K562 (cell line): ENCODE measurements around the gene CEP89. TPM values are rescaled to one million over a fixed set of nuclear protein-coding genes. Genes with fewer than 3 reads are reported as not detected.

ENCODE experiments used
- ATAC-seq: fragments of 200-7000 bp; cut with Tn5 transposase; 3 replicates; pipeline ENCODE4 v1.9.1; 2020; ENCODE audit warnings: moderate library complexity
- BruUV-seq: library from RNA; stranded (reverse); fragments of 400-500 nt; replicated peaks from 2 replicates; lab custom pipeline; 2021; lab: Mats Ljungman, UMichigan
- CTCF ChIA-PET: fragments of 300-600 bp; formaldehyde crosslinking; extraction: SDS; loops from one replicate; lab custom pipeline; 2021; ENCODE audit warnings: low intra/inter-chr PET ratio; lab: Yijun Ruan, JAX
- POLR2A ChIA-PET: fragments of 300-600, 350-650 bp; sonication (Branson Sonifier 250); formaldehyde crosslinking; extraction: SDS; loops from one replicate; lab custom pipeline; 2021; ENCODE audit warnings: antibody characterized with exemption, inconsistent platforms; lab: Yijun Ruan, JAX
- DNase-seq, 4 experiments: peaks; one replicate each; pipeline versions ENCODE4 v3.0.0 to v3.0.0-alpha.2; 2011 to 2018; ENCODE audit warnings: low spot score in 3 of 4, mixed read lengths in 3 of 4; ENCODE audit errors: extremely low read depth in 1 of 4
- FAIRE-seq: peaks from 2 replicates; lab custom pipeline; 2011; peaks lifted over from hg19 to GRCh38; lab: Jason Lieb, UNC
- H2AFZ ChIP-seq: 2 replicates; pipeline ENCODE4 v1.6.0; 2011; ENCODE audit warnings: low read depth, low read length, control low read depth, inconsistent platforms
- H3K27ac ChIP-seq: fragments of 200-600 bp; 3 replicates; pipeline ENCODE4 v1.8.0; 2011; ENCODE audit warnings: low read depth, mild to moderate bottlenecking, control low read depth, inconsistent platforms, low read length, moderate library complexity, mixed read lengths; ENCODE audit errors: extremely low read depth
- H3K27me3 ChIP-seq, 2 experiments: fragments of 300-600 bp in 1 of 2; 2 replicates in 1 of 2; 3 replicates in 1 of 2; pipeline versions ENCODE4 v1.6.0 to v1.8.0; 2011; ENCODE audit warnings: inconsistent platforms in 2 of 2, low read length in 2 of 2, mild to moderate bottlenecking in 1 of 2, mixed read lengths in 1 of 2, moderate library complexity in 1 of 2; ENCODE audit not compliant: control insufficient read depth in 2 of 2, insufficient read depth in 2 of 2
- H3K36me3 ChIP-seq: fragments of 300-600 bp; 3 replicates; pipeline ENCODE4 v1.8.0; 2011; ENCODE audit warnings: mild to moderate bottlenecking, low read length, inconsistent platforms; ENCODE audit not compliant: control insufficient read depth, insufficient read depth
- H3K4me1 ChIP-seq, 2 experiments: fragments of 200-600 bp in 1 of 2; replicated peaks in 1 of 2; 2 replicates in 1 of 2; 3 replicates in 1 of 2; pipeline versions ENCODE4 v1.5.1 to v1.8.0; 2011; ENCODE audit warnings: inconsistent platforms in 2 of 2, low read length in 2 of 2, mild to moderate bottlenecking in 1 of 2, mixed read lengths in 1 of 2, moderate library complexity in 1 of 2; ENCODE audit not compliant: control insufficient read depth in 2 of 2, insufficient read depth in 2 of 2
- H3K4me2 ChIP-seq: 2 replicates; pipeline ENCODE4 v1.6.1; 2011; ENCODE audit warnings: low read length, control low read depth, inconsistent platforms, mixed read lengths; ENCODE audit not compliant: insufficient read depth
- H3K4me3 ChIP-seq: fragments of 200-600 bp; sonication (generic), shearing (Covaris generic); 2 replicates; pipeline ENCODE4 v1.5.1; 2016; ENCODE audit warnings: control low read depth, inconsistent platforms
- H3K79me2 ChIP-seq: fragments of 200-600 bp; 3 replicates; pipeline ENCODE4 v1.8.0; 2011; ENCODE audit warnings: low read length, inconsistent platforms; ENCODE audit not compliant: control insufficient read depth, insufficient read depth
- H3K9ac ChIP-seq, 2 experiments: 2 replicates each; pipeline versions ENCODE4 v1.6.0 to v1.6.1; 2011; ENCODE audit warnings: low read depth in 2 of 2, low read length in 2 of 2, control low read depth in 1 of 2, inconsistent platforms in 1 of 2, mild to moderate bottlenecking in 1 of 2, mixed read lengths in 1 of 2; ENCODE audit not compliant: insufficient read depth in 1 of 2
- H3K9me1 ChIP-seq: one replicate; pipeline ENCODE4 v1.6.0; 2011; ENCODE audit warnings: inconsistent platforms, mild to moderate bottlenecking, low read length, moderate library complexity; ENCODE audit not compliant: control insufficient read depth, insufficient read depth
- H3K9me3 ChIP-seq: replicated peaks from 2 replicates; pipeline ENCODE4 v1.5.1; 2011; ENCODE audit warnings: low read depth, low read length, inconsistent platforms; ENCODE audit not compliant: control insufficient read depth, insufficient read depth
- H4K20me1 ChIP-seq: replicated peaks from 2 replicates; pipeline ENCODE4 v1.6.1; 2011; ENCODE audit warnings: low read length, inconsistent platforms, mixed read lengths; ENCODE audit not compliant: control insufficient read depth, insufficient read depth
- CAMTA2 ChIP-seq: fragments of 250-450 bp; sonication (Bioruptor Pico); conservative IDR thresholded peaks from 2 replicates; pipeline ENCODE4 v1.5.1; 2022
- CSDE1 ChIP-seq, 2 experiments: fragments of 450-650 bp; IDR thresholded peaks; 2 replicates each; pipeline ENCODE4 v1.6.1; 2016; ENCODE audit warnings: mild to moderate bottlenecking in 1 of 2
- KLF16 ChIP-seq: IDR thresholded peaks from 2 replicates; pipeline ENCODE4 v1.6.1; 2016; ENCODE audit warnings: antibody characterized with exemption
- KLF6 ChIP-seq: fragments of 250-450 bp; sonication (Bioruptor Pico); IDR thresholded peaks from 2 replicates; pipeline ENCODE4 v1.4.0; 2020; ENCODE audit warnings: mild to moderate bottlenecking, moderate library complexity, borderline replicate concordance
- MAFF ChIP-seq: IDR thresholded peaks from 2 replicates; pipeline ENCODE4 v1.6.1; 2012; ENCODE audit warnings: low read length, improper control_type of control experiment
- MCM2 ChIP-seq: fragments of 450-650 bp; IDR thresholded peaks from 2 replicates; pipeline ENCODE4 v1.6.1; 2017; ENCODE audit warnings: low read depth, mild to moderate bottlenecking
- PHB2 ChIP-seq: fragments of 450-650 bp; IDR thresholded peaks from 2 replicates; pipeline ENCODE4 v1.6.1; 2017; ENCODE audit warnings: low read depth
- PHTF2 ChIP-seq: fragments of 250-450 bp; sonication (Bioruptor Pico); IDR thresholded peaks from 2 replicates; pipeline ENCODE4 v1.5.0; 2021; ENCODE audit warnings: mild to moderate bottlenecking
- RBM14 ChIP-seq: fragments of 200-400 bp; formaldehyde crosslinking; IDR thresholded peaks from 2 replicates; pipeline ENCODE4 v1.6.1; 2018; ENCODE audit warnings: low read depth, mild to moderate bottlenecking, low read length, moderate library complexity, borderline replicate concordance; ENCODE audit not compliant: insufficient read depth
- RHOXF2B ChIP-seq: fragments of 250-450 bp; sonication (Bioruptor Pico); conservative IDR thresholded peaks from 2 replicates; pipeline ENCODE4 v1.5.1; 2021
- XRCC5 ChIP-seq: fragments of 200-400 bp; formaldehyde crosslinking; IDR thresholded peaks from 2 replicates; pipeline ENCODE4 v1.6.1; 2017; ENCODE audit warnings: low read depth, mild to moderate bottlenecking, low read length
- ZNF764 ChIP-seq: fragments of 250-450 bp; sonication (Bioruptor Pico); IDR thresholded peaks from 2 replicates; pipeline ENCODE4 v1.4.0; 2020; ENCODE audit warnings: low read depth, mild to moderate bottlenecking, moderate library complexity
- WGBS: fragments of 100-300 bp; shearing (Covaris generic); methylation state at CpG from one replicate; pipeline ENCODE4 v1.1.6; 2016; ENCODE audit warnings: low coverage, mixed read lengths; ENCODE audit not compliant: insufficient coverage; ENCODE audit errors: missing lambda C conversion rate; 5-methylcytosine and 5-hydroxymethylcytosine counted together
- in situ Hi-C: fragments of 300-500 bp; cut with MboI; formaldehyde crosslinking; loops from 4 replicates; pipeline ENCODE4 v1.15.0; 2018; ENCODE audit warnings: inconsistent platforms, mixed read lengths
- intact Hi-C: fragments of 100-400 bp; cut with micrococcal nuclease; formaldehyde crosslinking; loops from 2 replicates; pipeline ENCODE4 v1.14.2; 2022
- polyA plus RNA-seq, 8 experiments: library from polyadenylated mRNA; depleted of rRNA in 4 of 8; stranded (reverse) in 5 of 8; unstranded in 3 of 8; fragments of >200 nt; fragmentation: Nextera tagmentation in 2 of 8; fragmentation: Illumina TruSeq in 1 of 8; extraction: Ambion mirVana in 2 of 8; extraction: Trizol in 1 of 8; gene quantifications; 2 replicates each; pipeline versions ENCODE4 v1.2.1 to v1.2.3, GENCODE V29; 2011 to 2014; ENCODE audit warnings: inconsistent platforms in 1 of 8, missing spikeins in 1 of 8
- total RNA-seq, 7 experiments: library from RNA; depleted of rRNA in 6 of 7; stranded (reverse); fragments of >200 nt in 6 of 7; fragmentation: Illumina TruSeq in 2 of 7; extraction: Trizol in 2 of 7; gene quantifications; 2 replicates each; pipeline versions ENCODE4 v1.2.1 to v1.2.3, GENCODE V29; 2011 to 2021; ENCODE audit warnings: low replicate concordance in 1 of 7
- TF ChIP-seq, protein P1 (sequence below), 2 experiments: IDR thresholded peaks; 2 replicates each; pipeline ENCODE4 v1.6.1; 2012; ENCODE audit warnings: improper control_type of control experiment in 2 of 2, low read depth in 2 of 2, low read length in 2 of 2, borderline replicate concordance in 1 of 2
- TF ChIP-seq, protein P2 (sequence below): sonication (generic); formaldehyde crosslinking; IDR thresholded peaks from 2 replicates; pipeline ENCODE4 v1.8.0; 2023; ENCODE audit warnings: missing genetic modification reagents, mild to moderate bottlenecking, borderline replicate concordance
- TF ChIP-seq, protein P3 (sequence below): fragments of 450-650 bp; IDR thresholded peaks from 2 replicates; pipeline ENCODE4 v1.6.1; 2016; ENCODE audit warnings: borderline replicate concordance

CEP89 gene
- total and polyA plus RNA-seq, 9 of the 15 experiments (the other 6 are each of a cell fraction or from before 2014, with no cell fraction given): 5.5 to 15.0 (median 7.2) TPM

DNA sequence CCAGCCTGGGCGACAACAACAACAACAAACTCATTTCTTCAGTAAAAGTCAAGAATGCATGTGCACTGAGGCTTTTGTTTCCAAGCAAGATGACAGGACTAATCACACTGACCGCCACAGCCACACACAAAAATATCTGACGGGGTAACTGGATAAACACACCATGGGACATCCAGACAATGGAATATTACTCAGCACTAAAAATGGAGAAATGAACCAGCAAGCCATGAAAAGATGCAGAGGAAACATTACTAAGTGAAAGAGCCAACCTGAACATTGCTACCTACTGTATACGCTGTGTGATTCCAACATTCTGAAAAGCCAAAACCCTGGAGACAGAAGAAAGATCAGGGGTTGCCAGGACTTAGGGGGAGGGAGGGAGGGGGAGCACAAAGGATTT lies 37.0 kb upstream of the CEP89 start:
- Histone ChIP-seq H3K4me1 (no peaks in the 10 kb centered on the region), H2AFZ (no peak overlapping the region), H3K4me3 (no peak overlapping the region), H3K27me3 (no peaks in the 10 kb centered on the region), H3K9me1 (no peaks in the 10 kb centered on the region), H3K27ac (no peak overlapping the region), H3K9me3 (no peaks in the 10 kb centered on the region), H3K79me2 (no peaks in the 10 kb centered on the region), H4K20me1 (no peaks in the 10 kb centered on the region), H3K36me3 (no peaks in the 10 kb centered on the region), H3K4me2 (no peak overlapping the region), H3K9ac (no peak overlapping the region)
- POLR2A ChIA-PET: no interaction called here
- WGBS: 75% methylated on average over 4 of the region's 4 CpGs
- CTCF ChIA-PET: no interaction called here
- ATAC-seq: no peak
- in situ Hi-C loops: no loop called here
- BruUV-seq: no TSS peak
- DNase-seq: no peak
- FAIRE-seq: no peak
- intact Hi-C loops: no loop called here
- TF ChIP-seq KLF6: no peak
- TF ChIP-seq, protein P1, sequence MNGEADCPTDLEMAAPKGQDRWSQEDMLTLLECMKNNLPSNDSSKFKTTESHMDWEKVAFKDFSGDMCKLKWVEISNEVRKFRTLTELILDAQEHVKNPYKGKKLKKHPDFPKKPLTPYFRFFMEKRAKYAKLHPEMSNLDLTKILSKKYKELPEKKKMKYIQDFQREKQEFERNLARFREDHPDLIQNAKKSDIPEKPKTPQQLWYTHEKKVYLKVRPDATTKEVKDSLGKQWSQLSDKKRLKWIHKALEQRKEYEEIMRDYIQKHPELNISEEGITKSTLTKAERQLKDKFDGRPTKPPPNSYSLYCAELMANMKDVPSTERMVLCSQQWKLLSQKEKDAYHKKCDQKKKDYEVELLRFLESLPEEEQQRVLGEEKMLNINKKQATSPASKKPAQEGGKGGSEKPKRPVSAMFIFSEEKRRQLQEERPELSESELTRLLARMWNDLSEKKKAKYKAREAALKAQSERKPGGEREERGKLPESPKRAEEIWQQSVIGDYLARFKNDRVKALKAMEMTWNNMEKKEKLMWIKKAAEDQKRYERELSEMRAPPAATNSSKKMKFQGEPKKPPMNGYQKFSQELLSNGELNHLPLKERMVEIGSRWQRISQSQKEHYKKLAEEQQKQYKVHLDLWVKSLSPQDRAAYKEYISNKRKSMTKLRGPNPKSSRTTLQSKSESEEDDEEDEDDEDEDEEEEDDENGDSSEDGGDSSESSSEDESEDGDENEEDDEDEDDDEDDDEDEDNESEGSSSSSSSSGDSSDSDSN (IDR thresholded peaks at IDR 0.05; ENCODE audit: borderline replicate concordance in 1 of 2, low read depth in 2 of 2, low read length in 2 of 2): no peak
- no peak for TF ChIP-seq RHOXF2B (CRISPR knock-in tag)
- TF ChIP-seq RBM14: no peak
- TF ChIP-seq PHB2: no peak
- TF ChIP-seq, protein P2, sequence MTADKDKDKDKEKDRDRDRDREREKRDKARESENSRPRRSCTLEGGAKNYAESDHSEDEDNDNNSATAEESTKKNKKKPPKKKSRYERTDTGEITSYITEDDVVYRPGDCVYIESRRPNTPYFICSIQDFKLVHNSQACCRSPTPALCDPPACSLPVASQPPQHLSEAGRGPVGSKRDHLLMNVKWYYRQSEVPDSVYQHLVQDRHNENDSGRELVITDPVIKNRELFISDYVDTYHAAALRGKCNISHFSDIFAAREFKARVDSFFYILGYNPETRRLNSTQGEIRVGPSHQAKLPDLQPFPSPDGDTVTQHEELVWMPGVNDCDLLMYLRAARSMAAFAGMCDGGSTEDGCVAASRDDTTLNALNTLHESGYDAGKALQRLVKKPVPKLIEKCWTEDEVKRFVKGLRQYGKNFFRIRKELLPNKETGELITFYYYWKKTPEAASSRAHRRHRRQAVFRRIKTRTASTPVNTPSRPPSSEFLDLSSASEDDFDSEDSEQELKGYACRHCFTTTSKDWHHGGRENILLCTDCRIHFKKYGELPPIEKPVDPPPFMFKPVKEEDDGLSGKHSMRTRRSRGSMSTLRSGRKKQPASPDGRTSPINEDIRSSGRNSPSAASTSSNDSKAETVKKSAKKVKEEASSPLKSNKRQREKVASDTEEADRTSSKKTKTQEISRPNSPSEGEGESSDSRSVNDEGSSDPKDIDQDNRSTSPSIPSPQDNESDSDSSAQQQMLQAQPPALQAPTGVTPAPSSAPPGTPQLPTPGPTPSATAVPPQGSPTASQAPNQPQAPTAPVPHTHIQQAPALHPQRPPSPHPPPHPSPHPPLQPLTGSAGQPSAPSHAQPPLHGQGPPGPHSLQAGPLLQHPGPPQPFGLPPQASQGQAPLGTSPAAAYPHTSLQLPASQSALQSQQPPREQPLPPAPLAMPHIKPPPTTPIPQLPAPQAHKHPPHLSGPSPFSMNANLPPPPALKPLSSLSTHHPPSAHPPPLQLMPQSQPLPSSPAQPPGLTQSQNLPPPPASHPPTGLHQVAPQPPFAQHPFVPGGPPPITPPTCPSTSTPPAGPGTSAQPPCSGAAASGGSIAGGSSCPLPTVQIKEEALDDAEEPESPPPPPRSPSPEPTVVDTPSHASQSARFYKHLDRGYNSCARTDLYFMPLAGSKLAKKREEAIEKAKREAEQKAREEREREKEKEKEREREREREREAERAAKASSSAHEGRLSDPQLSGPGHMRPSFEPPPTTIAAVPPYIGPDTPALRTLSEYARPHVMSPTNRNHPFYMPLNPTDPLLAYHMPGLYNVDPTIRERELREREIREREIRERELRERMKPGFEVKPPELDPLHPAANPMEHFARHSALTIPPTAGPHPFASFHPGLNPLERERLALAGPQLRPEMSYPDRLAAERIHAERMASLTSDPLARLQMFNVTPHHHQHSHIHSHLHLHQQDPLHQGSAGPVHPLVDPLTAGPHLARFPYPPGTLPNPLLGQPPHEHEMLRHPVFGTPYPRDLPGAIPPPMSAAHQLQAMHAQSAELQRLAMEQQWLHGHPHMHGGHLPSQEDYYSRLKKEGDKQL: no peak
- no peak for TF ChIP-seq KLF16
- TF ChIP-seq MCM2: no peak
- no peak for TF ChIP-seq CAMTA2 (CRISPR knock-in tag)
- no peak for TF ChIP-seq ZNF764 (CRISPR knock-in tag)
- no peak for TF ChIP-seq CSDE1 (IDR thresholded peaks at IDR 0.05)
- no peak for TF ChIP-seq MAFF
- no peak for TF ChIP-seq XRCC5
- TF ChIP-seq, protein P3, sequence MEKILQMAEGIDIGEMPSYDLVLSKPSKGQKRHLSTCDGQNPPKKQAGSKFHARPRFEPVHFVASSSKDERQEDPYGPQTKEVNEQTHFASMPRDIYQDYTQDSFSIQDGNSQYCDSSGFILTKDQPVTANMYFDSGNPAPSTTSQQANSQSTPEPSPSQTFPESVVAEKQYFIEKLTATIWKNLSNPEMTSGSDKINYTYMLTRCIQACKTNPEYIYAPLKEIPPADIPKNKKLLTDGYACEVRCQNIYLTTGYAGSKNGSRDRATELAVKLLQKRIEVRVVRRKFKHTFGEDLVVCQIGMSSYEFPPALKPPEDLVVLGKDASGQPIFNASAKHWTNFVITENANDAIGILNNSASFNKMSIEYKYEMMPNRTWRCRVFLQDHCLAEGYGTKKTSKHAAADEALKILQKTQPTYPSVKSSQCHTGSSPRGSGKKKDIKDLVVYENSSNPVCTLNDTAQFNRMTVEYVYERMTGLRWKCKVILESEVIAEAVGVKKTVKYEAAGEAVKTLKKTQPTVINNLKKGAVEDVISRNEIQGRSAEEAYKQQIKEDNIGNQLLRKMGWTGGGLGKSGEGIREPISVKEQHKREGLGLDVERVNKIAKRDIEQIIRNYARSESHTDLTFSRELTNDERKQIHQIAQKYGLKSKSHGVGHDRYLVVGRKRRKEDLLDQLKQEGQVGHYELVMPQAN: no peak
- no peak for TF ChIP-seq PHTF2 (CRISPR knock-in tag)
